HG03175 (cell line): ENCODE data around the gene LRRC23.

Source experiments
- ATAC-seq: cut with Tn5 transposase; IDR thresholded peaks from one replicate; pipeline ENCODE4 v1.9.1; 2021; ENCODE audit warnings: mild to moderate bottlenecking, moderate library complexity; ENCODE audit not compliant: unreplicated experiment

LRRC23 gene

GRCh38 chr12:6955108-6956020, 50.7 kb downstream of the LRRC23 start:
- no peak for ATAC-seq

GRCh38 chr12:6956021-6956727, 51.6 kb downstream of the LRRC23 start:
- no peak for ATAC-seq

- ATAC-seq = no peak
Measured at GRCh38 chr12:6957151-6957701, 52.6 kb downstream of the LRRC23 start.

GRCh38 chr12:6957741-6958608, 53.4 kb downstream of the LRRC23 start:
- no peak for ATAC-seq

DNA sequence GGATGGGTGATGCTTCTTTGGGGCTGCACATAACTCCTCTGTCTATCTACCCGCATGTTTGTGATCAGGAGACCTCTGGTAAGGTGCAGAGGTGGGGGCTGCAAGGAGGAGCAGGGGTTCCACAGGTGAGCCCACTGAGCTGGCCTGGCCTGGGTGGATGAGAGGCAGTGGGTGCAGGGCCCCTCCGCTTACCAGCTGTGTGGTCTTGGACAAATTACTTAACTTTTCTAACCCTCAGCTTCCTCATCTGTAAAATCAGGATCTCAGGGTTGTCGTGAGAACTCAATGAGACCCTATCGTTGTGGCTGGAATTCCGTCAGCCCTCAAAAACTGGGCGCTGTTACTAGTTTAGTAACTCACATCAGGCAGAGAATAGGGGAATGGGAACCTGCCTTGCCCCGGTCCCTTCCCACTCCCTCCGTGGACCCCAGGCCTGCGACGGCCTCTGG, 54.0 kb downstream of the LRRC23 start:
- ATAC-seq = no peak

DNA sequence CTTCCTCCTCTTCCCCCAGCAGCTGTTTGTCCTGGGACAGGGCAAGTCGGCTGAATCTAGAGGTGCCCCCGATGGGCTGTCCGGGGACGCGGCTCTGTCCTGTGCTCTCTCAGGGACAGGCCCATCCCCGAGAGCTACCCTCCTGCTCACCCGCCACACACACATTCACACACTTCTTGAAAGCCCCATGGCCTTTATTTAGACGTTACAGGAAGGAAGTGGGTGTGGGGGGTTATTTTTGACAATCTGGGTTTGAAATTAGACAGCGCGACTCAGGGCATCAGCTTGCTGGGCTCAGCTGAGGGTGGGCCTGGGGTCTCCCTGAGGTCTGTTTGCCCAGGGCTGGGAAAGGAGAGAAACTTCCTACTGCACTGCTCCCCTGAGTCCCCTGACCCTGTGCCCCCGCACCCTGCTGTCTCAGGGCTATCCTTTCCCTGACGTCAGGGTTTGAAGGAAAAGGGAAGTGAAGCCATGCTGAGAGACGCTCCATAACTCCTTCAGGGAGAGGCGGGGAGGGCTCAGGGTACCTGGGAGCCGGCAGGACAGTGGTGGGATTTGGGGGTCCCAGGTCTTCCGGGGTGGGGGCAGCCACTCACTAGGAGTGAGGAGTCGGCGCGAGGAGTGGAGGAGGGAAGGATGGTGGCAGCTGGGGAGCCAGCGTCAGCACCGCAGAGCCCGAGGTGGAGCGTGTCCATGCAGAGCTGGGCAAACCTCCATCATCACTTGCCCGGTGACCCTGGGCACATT, 54.6 kb downstream of the LRRC23 start:
- peak; percentile 62 for ATAC-seq

DNA sequence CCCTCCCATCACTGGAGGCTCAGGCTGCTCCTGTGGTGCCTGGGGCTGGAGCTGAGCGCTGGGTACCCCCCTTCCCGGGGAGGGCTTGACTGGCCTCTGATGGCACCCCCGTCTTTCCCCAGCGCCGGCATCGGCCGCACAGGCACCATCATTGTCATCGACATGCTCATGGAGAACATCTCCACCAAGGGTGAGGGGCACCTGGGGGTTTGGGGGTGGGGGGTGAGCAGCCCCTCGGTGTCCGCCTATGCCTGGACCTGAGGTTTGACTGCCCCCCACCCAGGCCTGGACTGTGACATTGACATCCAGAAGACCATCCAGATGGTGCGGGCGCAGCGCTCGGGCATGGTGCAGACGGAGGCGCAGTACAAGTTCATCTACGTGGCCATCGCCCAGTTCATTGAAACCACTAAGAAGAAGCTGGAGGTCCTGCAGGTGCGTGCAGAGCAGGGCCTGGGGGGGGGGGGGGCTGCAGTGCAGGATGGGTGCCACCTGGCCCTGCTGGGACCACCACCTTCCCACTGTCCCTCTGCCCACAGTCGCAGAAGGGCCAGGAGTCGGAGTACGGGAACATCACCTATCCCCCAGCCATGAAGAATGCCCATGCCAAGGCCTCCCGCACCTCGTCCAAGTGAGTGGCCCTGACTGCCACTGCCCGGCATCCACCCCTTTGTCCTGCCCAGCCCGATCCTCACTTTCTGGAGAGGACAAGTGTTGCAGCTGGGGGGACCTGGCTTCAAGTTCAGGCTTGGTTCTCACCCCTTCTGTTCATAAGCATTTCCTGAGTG, 55.4 kb downstream of the LRRC23 start:
- no peak for ATAC-seq

GRCh38 chr12:6960593-6961277, 56.1 kb downstream of the LRRC23 start:
- ATAC-seq = no peak

DNA sequence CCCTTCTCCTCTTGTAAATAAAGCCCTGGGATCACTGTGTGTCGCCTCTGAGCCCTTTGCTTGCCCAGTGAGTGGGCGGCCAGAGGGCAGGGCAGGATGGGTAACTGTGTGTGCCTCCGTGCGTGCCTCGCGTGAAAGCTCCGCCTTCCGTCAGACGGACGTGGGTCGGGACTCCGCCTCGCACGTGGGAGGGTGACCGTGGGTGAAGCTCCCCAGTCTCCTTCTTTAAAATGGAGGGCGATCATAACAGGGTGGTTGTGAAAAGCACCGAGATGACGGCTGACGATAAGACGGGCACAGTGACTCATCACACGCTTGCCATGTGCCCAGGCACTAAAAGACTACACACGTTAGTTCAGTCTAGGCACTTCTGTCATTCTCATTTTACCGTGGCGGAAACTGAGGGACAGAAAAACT, 56.7 kb downstream of the LRRC23 start:
- ATAC-seq = no peak

GRCh38 chr12:6961695-6962284, 57.2 kb downstream of the LRRC23 start:
- no peak for ATAC-seq

DNA sequence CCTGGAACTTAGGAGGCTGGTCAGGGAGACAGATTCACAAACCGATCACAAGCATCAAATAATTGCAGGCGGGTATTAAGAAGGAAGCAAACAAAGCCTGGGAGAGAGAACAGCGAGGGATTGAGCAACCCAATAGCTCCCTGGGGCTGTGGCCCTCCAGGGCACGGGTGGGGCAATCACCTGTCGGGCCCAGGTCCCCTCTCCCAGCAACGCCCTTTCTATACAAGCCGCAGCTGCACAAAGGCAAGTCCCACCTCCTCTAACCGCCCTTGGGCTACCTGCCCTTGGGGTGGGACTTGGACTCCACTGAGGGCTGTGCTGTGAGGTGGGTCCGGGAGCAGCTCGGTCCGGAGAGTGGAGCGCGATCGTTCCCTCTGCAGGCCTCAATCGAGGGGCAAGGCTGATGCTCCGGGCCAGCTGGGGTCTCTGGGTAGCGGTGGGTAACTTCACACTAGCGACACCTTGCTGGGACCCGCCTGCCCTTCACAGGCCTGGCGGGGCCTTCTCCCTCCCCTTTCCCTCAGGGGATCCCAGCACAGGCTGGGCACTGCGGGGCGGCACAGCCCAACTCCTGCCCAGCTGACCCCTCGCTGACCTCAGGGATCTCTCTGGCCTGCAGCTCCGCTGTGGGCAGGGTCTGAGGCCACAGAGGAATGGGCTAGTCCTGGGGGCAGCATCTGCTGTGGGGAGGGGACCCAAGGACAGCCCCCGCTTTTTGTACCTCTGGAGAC, 57.8 kb downstream of the LRRC23 start:
- no peak for ATAC-seq

GRCh38 chr12:6963016-6963731, 58.6 kb downstream of the LRRC23 start:
- ATAC-seq = no peak
